SK-N-SH (cell line): ENCODE data around the gene DMAC1. TPM values are rescaled to one million over a fixed set of nuclear protein-coding genes. Genes with fewer than 3 reads are reported as not detected.

Source experiments
- CTCF ChIA-PET: fragments of 300-600, 350-600 bp; formaldehyde crosslinking; extraction: SDS; loops from one replicate; lab custom pipeline; 2021; lab: Yijun Ruan, JAX
- POLR2A ChIA-PET: fragments of 350-600 bp; sonication (Branson Sonifier 250); formaldehyde crosslinking; extraction: SDS; loops from one replicate; lab custom pipeline; 2020; ENCODE audit warnings: antibody characterized with exemption, inconsistent platforms; lab: Yijun Ruan, JAX
- DNase-seq: peaks from one replicate; pipeline ENCODE4 v3.0.0; 2012
- H2AFZ ChIP-seq: fragments of 200-600 bp; sonication (generic); 2 replicates; pipeline ENCODE4 v1.8.1; 2016; ENCODE audit warnings: antibody characterized with exemption, mild to moderate bottlenecking, low read depth
- H3F3A ChIP-seq: fragments of 200-600 bp; sonication (generic); replicated peaks from 2 replicates; pipeline ENCODE3; 2016; ENCODE audit warnings: antibody characterized with exemption, mild to moderate bottlenecking; ENCODE audit not compliant: insufficient read depth
- H3K27ac ChIP-seq, 2 experiments: fragments of 200-500 bp in 1 of 2; fragments of 200-600 bp in 1 of 2; sonication (Bioruptor generic) in 1 of 2; sonication (generic), shearing (Covaris generic) in 1 of 2; 2 replicates each; pipeline versions ENCODE4 v1.5.1 to v1.6.1; 2014 to 2016; ENCODE audit warnings: low read depth in 2 of 2, inconsistent platforms in 1 of 2, low read length in 1 of 2, mild to moderate bottlenecking in 1 of 2, mixed read lengths in 1 of 2
- H3K27me3 ChIP-seq: fragments of 200-600 bp; sonication (generic), shearing (Covaris generic); 2 replicates; pipeline ENCODE4 v1.6.1; 2016; ENCODE audit warnings: mixed run types; ENCODE audit not compliant: insufficient read depth
- H3K36me3 ChIP-seq, 2 experiments: fragments of 200-500 bp in 1 of 2; fragments of 200-600 bp in 1 of 2; sonication (Bioruptor generic) in 1 of 2; sonication (generic) in 1 of 2; replicated peaks in 1 of 2; 2 replicates each; pipeline versions ENCODE3 to v1.5.1; 2014 to 2016; ENCODE audit warnings: low read length in 1 of 2, mild to moderate bottlenecking in 1 of 2; ENCODE audit not compliant: insufficient read depth in 2 of 2, control insufficient read depth in 1 of 2
- H3K4me1 ChIP-seq, 2 experiments: fragments of 200-500 bp in 1 of 2; fragments of 200-600 bp in 1 of 2; sonication (Bioruptor generic) in 1 of 2; sonication (generic), shearing (Covaris generic) in 1 of 2; 2 replicates each; pipeline versions ENCODE4 v1.5.1 to v1.6.1; 2014 to 2016; ENCODE audit warnings: low read depth in 1 of 2, low read length in 1 of 2, mixed run types in 1 of 2; ENCODE audit not compliant: insufficient read depth in 2 of 2, control insufficient read depth in 1 of 2
- H3K4me2 ChIP-seq: fragments of 200-600 bp; sonication (generic), shearing (Covaris generic); 2 replicates; pipeline ENCODE4 v1.6.1; 2017; ENCODE audit warnings: mixed run types
- H3K4me3 ChIP-seq, 2 experiments: fragments of 200-500 bp in 1 of 2; fragments of 200-600 bp in 1 of 2; sonication (Bioruptor generic) in 1 of 2; sonication (generic), shearing (Covaris generic) in 1 of 2; 2 replicates each; pipeline versions ENCODE4 v1.5.1 to v1.8.1; 2014 to 2016; ENCODE audit warnings: low read depth in 2 of 2, inconsistent platforms in 1 of 2, low read length in 1 of 2, mild to moderate bottlenecking in 1 of 2, mixed read lengths in 1 of 2, moderate library complexity in 1 of 2
- H3K79me2 ChIP-seq: fragments of 200-600 bp; sonication (generic); 2 replicates; pipeline ENCODE4 v1.8.1; 2017; ENCODE audit warnings: mild to moderate bottlenecking; ENCODE audit not compliant: insufficient read depth
- H3K9ac ChIP-seq: fragments of 200-600 bp; sonication (generic); 2 replicates; pipeline ENCODE4 v1.6.1; 2017; ENCODE audit warnings: mixed run types
- H3K9me2 ChIP-seq: fragments of 200-600 bp; sonication (generic); 2 replicates; pipeline ENCODE4 v1.6.1; 2017; ENCODE audit warnings: mixed run types
- H3K9me3 ChIP-seq: fragments of 200-600 bp; sonication (generic); 2 replicates; pipeline ENCODE4 v1.6.1; 2017; ENCODE audit warnings: mixed run types, mild to moderate bottlenecking, moderate library complexity
- H4K20me1 ChIP-seq: fragments of 200-600 bp; sonication (generic); 2 replicates; pipeline ENCODE4 v1.6.1; 2017; ENCODE audit warnings: mild to moderate bottlenecking, mixed run types; ENCODE audit not compliant: insufficient read depth
- CHD2 ChIP-seq: fragments of 150-350 bp; IDR thresholded peaks from 2 replicates; pipeline ENCODE4 v1.6.1; 2018; ENCODE audit warnings: low read length; ENCODE audit not compliant: partially characterized antibody
- ELF1 ChIP-seq: IDR thresholded peaks from 2 replicates; pipeline ENCODE4 v1.4.0; 2012
- EZH2phosphoT487 ChIP-seq: fragments of 200-600 bp; sonication (generic); IDR thresholded peaks from 2 replicates; pipeline ENCODE4 v1.6.1; 2017; ENCODE audit warnings: low read depth, mixed run types, mild to moderate bottlenecking, antibody characterized with exemption, moderate library complexity, borderline replicate concordance
- FOXJ3 ChIP-seq: sonication (generic); formaldehyde crosslinking; IDR thresholded peaks from 2 replicates; pipeline ENCODE4 v1.5.1; 2020; ENCODE audit warnings: mild to moderate bottlenecking, missing genetic modification reagents
- GABPA ChIP-seq: IDR thresholded peaks from 2 replicates; pipeline ENCODE4 v1.4.0; 2012; ENCODE audit warnings: low read depth, mild to moderate bottlenecking
- GATA2 ChIP-seq: sonication (generic); formaldehyde crosslinking; IDR thresholded peaks from 2 replicates; pipeline ENCODE4 v1.5.0; 2020; ENCODE audit warnings: mild to moderate bottlenecking, missing genetic modification reagents
- MAX ChIP-seq: IDR thresholded peaks from 2 replicates; pipeline ENCODE4 v1.4.0; 2012; ENCODE audit warnings: low read depth
- MEF2A ChIP-seq: IDR thresholded peaks from 2 replicates; pipeline ENCODE4 v1.4.0; 2012; ENCODE audit warnings: low read depth, borderline replicate concordance
- POLR2AphosphoS5 ChIP-seq: IDR thresholded peaks from 2 replicates; pipeline ENCODE4 v1.6.1; 2012; ENCODE audit warnings: low read depth, low read length
- RCOR1 ChIP-seq: fragments of 150-350 bp; IDR thresholded peaks from 2 replicates; pipeline ENCODE4 v1.6.1; 2017; ENCODE audit warnings: antibody characterized with exemption, low read length
- REST ChIP-seq: IDR thresholded peaks from 2 replicates; pipeline ENCODE4 v1.6.1; 2012; ENCODE audit warnings: mild to moderate bottlenecking, low read depth, low read length, moderate library complexity
- RXRA ChIP-seq: IDR thresholded peaks from 2 replicates; pipeline ENCODE4 v1.4.0; 2012; ENCODE audit warnings: low read depth, mild to moderate bottlenecking, borderline replicate concordance
- SIN3A ChIP-seq: IDR thresholded peaks from 2 replicates; pipeline ENCODE4 v1.6.1; 2012; ENCODE audit warnings: low read depth, mild to moderate bottlenecking, low read length, moderate library complexity, borderline replicate concordance
- TAF1 ChIP-seq: IDR thresholded peaks from 2 replicates; pipeline ENCODE4 v1.6.1; 2012; ENCODE audit warnings: low read depth, mild to moderate bottlenecking, low read length, moderate library complexity, borderline replicate concordance
- TCF12 ChIP-seq: IDR thresholded peaks from 2 replicates; pipeline ENCODE4 v1.4.0; 2012
- USF1 ChIP-seq: IDR thresholded peaks from 2 replicates; pipeline ENCODE4 v1.4.0; 2012; ENCODE audit warnings: low read depth, borderline replicate concordance
- WGBS: methylation state at CpG from one replicate; pipeline ENCODE4 v1.1.6; 2017; ENCODE audit warnings: low lambda C conversion rate; 5-methylcytosine and 5-hydroxymethylcytosine counted together
- polyA plus RNA-seq, 3 experiments: library from polyadenylated mRNA; depleted of rRNA; stranded (reverse); fragments of >200 nt; gene quantifications; 2 replicates each; pipeline ENCODE4 v1.2.3, GENCODE V29; 2012

DMAC1 gene
- polyA plus RNA-seq, 1 of the 3 experiments (the other 2 are of a cell fraction): 21.7 TPM

- WGBS: 71% methylated on average over 3 of the region's 3 CpGs
- H3K9me2 ChIP-seq: no peaks in the 10 kb centered on the region
- TF ChIP-seq GABPA (no peak), POLR2AphosphoS5 (no peak), TCF12 (no peak), CHD2 (no peak), FOXJ3 (CRISPR knock-in tag) (no peak), REST (no peak), USF1 (no peak), EZH2phosphoT487 (no peak)
- ChIA-PET POLR2A (no interaction called here), CTCF (interaction anchor here (0.6 kb wide), 1 partner anchor 268 kb away, joined by 3 read pairs; no protein-coding TSS in a partner anchor)
- DNase-seq: no peak
- H3K36me3 ChIP-seq: no peaks in the 10 kb centered on the region
- no peaks in the 10 kb centered on the region for H4K20me1 ChIP-seq
- no peak overlapping the region for H3K9ac ChIP-seq
- peaks cover 0 to 8% of the 10 kb centered on the region in 2 experiments; a peak in 1 of 4 replicates for H3K4me1 ChIP-seq
- no peak overlapping the region for H3K4me2 ChIP-seq
- no peak overlapping the region for H2AFZ ChIP-seq
- no peaks in the 10 kb centered on the region for H3K79me2 ChIP-seq
- no peaks in the 10 kb centered on the region for H3K27me3 ChIP-seq
- H3F3A ChIP-seq: no peaks in the 10 kb centered on the region
- H3K4me3 ChIP-seq: no peak overlapping the region
- H3K27ac ChIP-seq: no peak overlapping the region
- no peaks in the 10 kb centered on the region for H3K9me3 ChIP-seq
These were observed 13.8 kb downstream of the DMAC1 start for GRCh38 chr9:7785813-7786212.

- H3K4me1 ChIP-seq: no peaks in the 10 kb centered on the region
- no peak overlapping the region; a peak in 1 of 4 replicates for H3K4me3 ChIP-seq
- no peak overlapping the region for H3K4me2 ChIP-seq
- H3F3A ChIP-seq: no peaks in the 10 kb centered on the region
- no peaks in the 10 kb centered on the region for H3K27me3 ChIP-seq
- WGBS: 83% methylated on average over 6 of the region's 6 CpGs
- ChIA-PET CTCF (no interaction called here), POLR2A (no interaction called here)
- no peaks in the 10 kb centered on the region for H3K9me3 ChIP-seq
- H3K9ac ChIP-seq: no peak overlapping the region
- no peak overlapping the region for H2AFZ ChIP-seq
- no peak for TF ChIP-seq ELF1
- TF ChIP-seq POLR2AphosphoS5: no peak
- no peak for TF ChIP-seq SIN3A
- TF ChIP-seq RXRA: no peak
- no peak for TF ChIP-seq TAF1
- no peak for TF ChIP-seq MEF2A
- no peak for TF ChIP-seq GATA2 (CRISPR knock-in tag)
- TF ChIP-seq RCOR1: no peak
- TF ChIP-seq MAX: no peak
- H3K9me2 ChIP-seq: no peaks in the 10 kb centered on the region
- H3K36me3 ChIP-seq: no peaks in the 10 kb centered on the region
- H3K79me2 ChIP-seq: no peaks in the 10 kb centered on the region
- no peak overlapping the region for H3K27ac ChIP-seq
- DNase-seq: no peak
- H4K20me1 ChIP-seq: no peaks in the 10 kb centered on the region
These were observed 15.1 kb downstream of the DMAC1 start for GRCh38 chr9:7784472-7784871.
